ENCODE results near the gene CDK14. TPM values are rescaled to one million over a fixed set of nuclear protein-coding genes. Genes with fewer than 3 reads are reported as not detected.

CDK14 gene
- total RNA-seq, 1 experiment from 2014 or later, result 39.1 TPM

DNA sequence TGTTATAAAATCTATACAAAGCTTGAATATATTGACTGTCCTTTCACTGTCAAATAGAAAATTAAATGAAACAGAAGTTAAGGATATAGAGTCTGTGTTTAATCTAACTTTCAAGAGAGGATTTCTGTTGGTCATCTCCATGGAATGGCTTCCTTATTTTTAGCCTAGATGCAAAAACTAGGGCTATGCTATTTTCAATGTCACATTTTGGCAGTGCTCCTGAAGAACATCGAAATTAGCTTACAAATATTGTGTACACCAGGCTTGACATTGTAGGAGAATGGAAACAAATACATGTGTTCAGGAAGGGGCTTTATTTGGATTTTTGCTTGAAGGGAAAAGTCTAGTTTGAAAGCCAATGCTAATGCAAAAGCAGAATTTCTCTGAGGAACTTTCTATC is 295.4 kb downstream of the CDK14 start:
- H3K27ac ChIP-seq, result no peak overlapping the region
- no peak overlapping the region for H2AFZ ChIP-seq
- H3K4me1 ChIP-seq (replicated peaks; ENCODE audit: insufficient read depth), result no peaks in the 10 kb centered on the region
- ChIA-PET CTCF (interaction anchor here (0.5 kb wide), 1 partner anchor 1529 kb away, joined by 3 read pairs; no protein-coding TSS in a partner anchor), POLR2A (ENCODE audit: unreplicated experiment) (no interaction called here)
- no peaks in the 10 kb centered on the region for H3K36me3 ChIP-seq (ENCODE audit: low read depth)
- H4K20me1 ChIP-seq (ENCODE audit: insufficient read depth), result no peaks in the 10 kb centered on the region
- TF ChIP-seq EZH2 (IDR thresholded peaks at IDR 0.05; ENCODE audit: low read depth), result no peak
- TF ChIP-seq, protein P1, sequence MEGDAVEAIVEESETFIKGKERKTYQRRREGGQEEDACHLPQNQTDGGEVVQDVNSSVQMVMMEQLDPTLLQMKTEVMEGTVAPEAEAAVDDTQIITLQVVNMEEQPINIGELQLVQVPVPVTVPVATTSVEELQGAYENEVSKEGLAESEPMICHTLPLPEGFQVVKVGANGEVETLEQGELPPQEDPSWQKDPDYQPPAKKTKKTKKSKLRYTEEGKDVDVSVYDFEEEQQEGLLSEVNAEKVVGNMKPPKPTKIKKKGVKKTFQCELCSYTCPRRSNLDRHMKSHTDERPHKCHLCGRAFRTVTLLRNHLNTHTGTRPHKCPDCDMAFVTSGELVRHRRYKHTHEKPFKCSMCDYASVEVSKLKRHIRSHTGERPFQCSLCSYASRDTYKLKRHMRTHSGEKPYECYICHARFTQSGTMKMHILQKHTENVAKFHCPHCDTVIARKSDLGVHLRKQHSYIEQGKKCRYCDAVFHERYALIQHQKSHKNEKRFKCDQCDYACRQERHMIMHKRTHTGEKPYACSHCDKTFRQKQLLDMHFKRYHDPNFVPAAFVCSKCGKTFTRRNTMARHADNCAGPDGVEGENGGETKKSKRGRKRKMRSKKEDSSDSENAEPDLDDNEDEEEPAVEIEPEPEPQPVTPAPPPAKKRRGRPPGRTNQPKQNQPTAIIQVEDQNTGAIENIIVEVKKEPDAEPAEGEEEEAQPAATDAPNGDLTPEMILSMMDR (conservative IDR thresholded peaks at IDR 0.05), result no peak
- H3F3A ChIP-seq (ENCODE audit: insufficient read depth, low read depth), result no peaks in the 10 kb centered on the region
- H3K79me2 ChIP-seq (ENCODE audit: low read depth), result no peaks in the 10 kb centered on the region
- H3K27me3 ChIP-seq (ENCODE audit: insufficient read depth, low read depth), result no peaks in the 10 kb centered on the region
- H3K4me2 ChIP-seq, result no peak overlapping the region
- H3K9me3 ChIP-seq (ENCODE audit: insufficient read depth, low read depth), result no peaks in the 10 kb centered on the region
- no peaks in the 10 kb centered on the region for H3K9me2 ChIP-seq (ENCODE audit: insufficient read depth)
- H3K4me3 ChIP-seq, result no peak overlapping the region
- no peak for DNase-seq
- no TSS peak for BruUV-seq (replicated peaks)
- intact Hi-C loops (cut with micrococcal nuclease; ENCODE audit: unreplicated experiment), result no loop called here

DNA sequence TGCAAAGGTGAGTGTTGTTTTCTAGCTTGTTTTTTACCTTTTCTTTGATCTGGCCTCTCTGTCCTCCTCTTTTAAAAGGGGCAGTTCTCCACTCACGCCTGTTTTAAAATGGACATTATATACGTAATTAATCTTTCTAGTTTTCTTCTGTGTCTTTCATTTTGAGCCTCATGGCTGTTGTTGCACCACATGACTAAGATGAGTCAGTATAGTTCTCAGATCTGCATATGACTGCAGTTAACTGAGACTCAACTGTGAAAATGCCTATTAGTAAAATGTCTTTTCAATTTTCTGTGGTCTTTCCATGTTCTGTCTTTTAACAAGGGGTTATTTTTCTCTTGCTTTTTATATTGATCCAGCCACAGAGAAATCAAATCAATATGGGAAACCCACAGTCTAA is 296.1 kb downstream of the CDK14 start:
- no peaks in the 10 kb centered on the region for H3K9me2 ChIP-seq (ENCODE audit: insufficient read depth)
- H3K79me2 ChIP-seq (ENCODE audit: low read depth), result no peaks in the 10 kb centered on the region
- no peak overlapping the region for H3K4me2 ChIP-seq
- no TSS peak for BruUV-seq (replicated peaks)
- no peaks in the 10 kb centered on the region for H3K4me1 ChIP-seq (replicated peaks; ENCODE audit: insufficient read depth)
- H3K27me3 ChIP-seq (ENCODE audit: insufficient read depth, low read depth), result no peaks in the 10 kb centered on the region
- no peaks in the 10 kb centered on the region for H3K36me3 ChIP-seq (ENCODE audit: low read depth)
- no peak for TF ChIP-seq EZH2 (IDR thresholded peaks at IDR 0.05; ENCODE audit: low read depth)
- TF ChIP-seq, protein P1 (conservative IDR thresholded peaks at IDR 0.05), result no peak
- H3K9me3 ChIP-seq (ENCODE audit: insufficient read depth, low read depth), result no peaks in the 10 kb centered on the region
- DNase-seq, result no peak
- no peaks in the 10 kb centered on the region for H3F3A ChIP-seq (ENCODE audit: insufficient read depth, low read depth)
- H3K4me3 ChIP-seq, result no peak overlapping the region
- no peaks in the 10 kb centered on the region for H4K20me1 ChIP-seq (ENCODE audit: insufficient read depth)
- intact Hi-C loops (cut with micrococcal nuclease; ENCODE audit: unreplicated experiment), result no loop called here
- no peak overlapping the region for H3K27ac ChIP-seq
- no peak overlapping the region for H2AFZ ChIP-seq
- ChIA-PET CTCF (no interaction called here), POLR2A (ENCODE audit: unreplicated experiment) (no interaction called here)

DNA sequence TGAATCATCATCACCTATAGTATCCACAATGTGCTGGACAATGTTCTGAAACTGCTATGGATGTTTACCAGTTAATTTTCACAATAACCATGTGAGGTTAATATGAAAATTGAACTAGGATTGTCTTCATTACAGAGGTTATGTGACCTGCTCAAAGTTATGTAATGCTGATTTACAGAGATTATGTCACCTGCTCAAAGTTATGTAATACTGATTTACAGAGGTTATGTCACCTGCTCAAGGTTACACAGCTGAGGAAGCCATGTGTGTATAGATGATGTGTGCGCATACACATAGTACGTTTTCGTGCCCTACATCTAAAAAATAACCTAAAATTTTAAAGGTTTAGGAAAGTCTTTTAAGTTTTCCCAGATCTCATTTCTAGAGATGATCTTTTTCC is 298.0 kb downstream of the CDK14 start:
- Histone ChIP-seq H3K4me2 (no peak overlapping the region), H3K36me3 (ENCODE audit: low read depth) (no peaks in the 10 kb centered on the region), H3K79me2 (ENCODE audit: low read depth) (no peaks in the 10 kb centered on the region), H3K4me3 (no peak overlapping the region), H2AFZ (no peak overlapping the region), H3K27me3 (ENCODE audit: insufficient read depth, low read depth) (no peaks in the 10 kb centered on the region), H3K9me3 (ENCODE audit: insufficient read depth, low read depth) (no peaks in the 10 kb centered on the region), H3K4me1 (replicated peaks; ENCODE audit: insufficient read depth) (no peaks in the 10 kb centered on the region), H3K27ac (no peak overlapping the region), H3K9me2 (ENCODE audit: insufficient read depth) (no peaks in the 10 kb centered on the region), H3F3A (ENCODE audit: insufficient read depth, low read depth) (no peaks in the 10 kb centered on the region), H4K20me1 (ENCODE audit: insufficient read depth) (no peaks in the 10 kb centered on the region)
- DNase-seq, result no peak
- CTCF ChIA-PET, result no interaction called here
- POLR2A ChIA-PET (ENCODE audit: unreplicated experiment), result no interaction called here
- TF ChIP-seq EZH2 (IDR thresholded peaks at IDR 0.05; ENCODE audit: low read depth), result no peak
- TF ChIP-seq, protein P1 (conservative IDR thresholded peaks at IDR 0.05), result no peak
- BruUV-seq (replicated peaks), result no TSS peak
- intact Hi-C loops (cut with micrococcal nuclease; ENCODE audit: unreplicated experiment), result no loop called here
